Activated naive CD4-positive, alpha-beta T cell treated with Interleukin-2 at 50 U/mL for 16 hours (primary cell): ENCODE results near the gene TICAM1.
A peak's percentile ranks its signal among the peaks of the same experiment; 100 is the strongest.
"Not testable (repeated sequence)": the region's sequence is repeated elsewhere in the genome, so short reads cannot be mapped to it uniquely, and the experiment has no call there.

Experiments used
- DNase-seq: peaks from one replicate; pipeline ENCODE4 v3.0.0-alpha.2; 2020

The TICAM1 gene

DNA sequence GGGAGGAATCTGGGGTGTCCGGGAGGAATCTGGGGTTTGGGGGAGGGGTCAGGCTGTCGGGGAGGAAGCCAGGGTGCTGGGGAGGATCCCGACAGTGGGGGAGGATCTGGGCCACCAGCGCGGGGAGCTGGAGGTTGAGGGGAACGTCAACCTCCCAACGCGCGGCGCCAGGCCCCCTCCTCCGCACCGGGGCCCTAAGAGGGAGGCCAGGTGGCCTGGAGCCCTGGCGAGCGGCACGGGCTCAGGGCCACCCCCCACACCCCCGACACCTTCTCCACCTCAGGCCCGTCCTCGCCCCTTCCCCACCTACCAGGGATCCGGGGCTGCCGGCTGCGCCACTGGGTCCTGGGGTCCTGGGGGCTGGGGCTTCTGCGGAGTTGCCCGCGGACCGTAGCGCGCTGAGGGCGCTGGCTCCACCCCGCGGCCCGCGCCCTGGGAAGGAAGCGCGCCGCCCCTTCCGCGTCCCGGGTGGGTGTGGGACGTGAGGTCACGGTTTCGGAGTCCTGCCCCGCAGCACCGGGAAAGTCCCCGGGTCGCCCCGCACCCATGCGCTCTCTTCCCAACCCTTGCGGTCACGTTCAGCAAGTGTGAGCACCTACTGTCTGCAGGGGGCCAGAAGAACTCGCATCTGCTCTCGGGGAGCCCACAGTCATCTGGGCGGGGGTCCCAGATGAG lies at the start of gene TICAM1:
TICAM1 (minus strand) TSS at position 409 of the 675 bp plus-strand sequence. CDS start 13,335 bp downstream, outside the sequence.
- peak; percentile 85 for DNase-seq

- no peak for DNase-seq
Observed at GRCh38 chr19:4879041-4879440, 47.5 kb upstream of the TICAM1 start.

DNA sequence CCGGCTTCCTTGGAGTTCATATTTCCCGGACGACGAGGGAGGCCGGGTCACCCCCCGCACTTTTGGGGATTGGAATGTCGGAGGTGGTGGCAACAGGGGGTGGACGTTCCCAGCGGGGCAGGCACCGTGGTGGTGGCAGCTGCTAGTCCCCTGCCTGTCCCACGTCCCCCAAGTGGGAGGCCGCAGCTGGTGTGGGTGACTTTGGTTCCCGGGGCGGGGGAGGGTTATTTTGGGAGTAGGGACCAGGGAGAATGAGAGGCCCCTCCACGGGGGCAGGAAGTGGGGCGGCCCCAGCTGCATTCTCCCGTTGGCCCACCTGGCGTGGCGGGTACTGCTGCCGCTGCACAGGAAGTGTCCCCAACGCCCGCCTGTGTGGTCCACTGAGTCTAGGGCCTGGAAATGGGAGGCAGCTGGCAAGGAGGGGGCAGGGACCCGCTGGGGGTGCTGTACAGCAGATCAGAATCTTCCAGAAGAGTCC lies 47.0 kb upstream of the TICAM1 start:
- no peak for DNase-seq

- DNase-seq: no peak
Observed at GRCh38 chr19:4877753-4878490, 46.4 kb upstream of the TICAM1 start.

GRCh38 chr19:4873930-4874329 lies 42.4 kb upstream of the TICAM1 start:
- no peak for DNase-seq

DNA sequence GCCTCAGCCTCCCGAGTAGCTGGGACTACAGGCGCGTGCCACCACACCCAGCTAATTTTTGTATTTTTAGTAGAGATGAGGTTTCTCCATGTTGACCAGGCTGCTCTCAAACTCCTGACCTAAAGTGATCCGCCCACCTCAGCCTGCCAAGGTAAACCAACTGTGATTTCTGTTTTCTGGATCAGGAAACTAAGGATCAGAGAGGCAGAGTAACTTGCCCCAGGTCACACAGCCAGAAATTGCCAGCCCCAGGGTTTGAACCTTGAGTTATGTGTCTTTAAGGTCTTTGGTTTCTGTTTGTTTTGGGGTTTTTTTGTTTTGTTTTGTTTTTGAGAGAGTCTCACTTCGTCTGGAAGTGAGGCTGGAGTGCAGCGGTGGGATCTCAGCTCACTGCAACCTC lies 40.2 kb upstream of the TICAM1 start:
- DNase-seq: no peak

- DNase-seq: peak; percentile 13
Observed at GRCh38 chr19:4870025-4870700, 38.7 kb upstream of the TICAM1 start.

GRCh38 chr19:4868286-4868834 lies 36.8 kb upstream of the TICAM1 start:
- no peak for DNase-seq

DNA sequence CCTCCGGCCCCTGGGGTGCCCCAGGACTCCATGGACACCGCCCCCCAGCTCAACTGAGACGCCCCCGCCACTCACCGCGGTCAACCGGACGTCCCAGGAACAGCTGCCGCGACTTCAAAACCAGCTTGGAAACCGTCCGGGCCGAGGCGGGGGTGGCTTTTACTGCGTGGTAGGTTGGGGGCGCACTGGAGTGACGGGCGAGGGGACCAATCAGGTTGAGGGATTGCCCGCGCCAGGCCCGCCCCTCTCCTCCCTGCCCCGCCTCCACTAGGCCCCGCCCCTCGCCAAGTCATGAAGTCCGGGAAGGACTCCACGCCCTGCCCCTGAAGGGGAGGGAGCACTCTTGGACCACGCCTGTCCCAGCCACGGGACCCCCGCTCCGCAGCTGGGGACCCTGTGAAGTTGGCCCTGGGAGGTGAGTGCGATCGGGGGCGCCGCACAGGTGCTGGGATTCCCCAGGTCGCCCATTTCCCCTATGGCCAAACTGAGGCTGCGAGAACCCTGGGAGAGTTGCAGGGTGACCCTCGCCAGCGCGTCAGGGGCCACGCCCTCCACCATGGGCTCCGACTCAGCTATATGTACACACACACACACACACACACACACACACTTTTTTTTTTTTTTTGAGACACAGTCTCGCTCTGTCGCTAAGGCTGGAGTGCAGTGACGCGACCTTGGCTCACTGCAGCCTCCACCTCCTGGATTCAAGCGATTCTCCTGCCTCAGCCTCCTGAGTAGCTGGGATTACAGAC lies 36.2 kb upstream of the TICAM1 start, which contains the start of gene PLIN3:
PLIN3 (minus strand) TSS at position 134 of the 752 bp plus-strand sequence. CDS start 6,273 bp downstream, outside the sequence.
- DNase-seq: peak; percentile 90

- DNase-seq: peak; percentile 54
Observed at GRCh38 chr19:4866595-4867424, 35.3 kb upstream of the TICAM1 start.

DNA sequence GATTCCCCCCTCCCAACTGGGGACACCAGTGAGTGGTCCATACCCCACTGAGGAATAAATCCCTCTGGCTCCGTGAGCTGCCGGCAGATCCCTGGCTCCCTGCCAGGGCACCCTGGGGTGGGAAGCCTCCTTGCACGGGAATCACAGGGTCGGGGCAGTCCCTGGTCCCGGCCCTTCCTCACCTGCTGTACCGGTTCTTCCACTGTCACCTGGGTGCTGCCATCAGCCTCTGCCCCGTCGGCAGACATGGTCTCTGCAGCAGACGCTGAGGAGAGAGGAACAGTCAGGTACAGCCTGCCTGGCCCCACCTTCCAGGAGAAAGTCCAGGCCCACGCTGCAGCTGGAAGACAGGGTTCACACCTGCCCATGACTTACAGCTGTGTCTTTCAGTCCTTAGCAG lies 29.6 kb upstream of the TICAM1 start:
- DNase-seq: no peak

- DNase-seq: no peak
Observed at GRCh38 chr19:4859697-4860096, 28.2 kb upstream of the TICAM1 start.

DNA sequence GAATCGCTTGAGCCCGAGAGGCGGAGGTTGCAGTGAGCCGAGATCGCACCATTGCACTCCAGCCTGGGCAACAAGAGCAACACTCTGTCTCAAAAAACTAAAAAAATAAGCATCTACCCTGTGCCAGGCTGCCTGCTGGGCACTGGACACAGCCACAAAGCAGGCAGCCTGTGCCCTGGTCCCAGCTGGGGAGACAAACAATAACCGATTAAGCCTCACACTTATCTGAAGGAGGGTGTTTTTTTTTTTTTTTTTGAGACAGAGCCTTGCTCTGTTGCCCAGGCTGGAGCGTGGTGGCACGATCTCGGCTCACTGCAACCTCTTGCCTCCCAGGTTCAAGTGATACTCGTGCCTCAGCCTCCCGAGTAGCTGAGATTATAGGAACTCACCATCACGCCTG lies 25.0 kb upstream of the TICAM1 start:
- DNase-seq: not testable (repeated sequence)

DNA sequence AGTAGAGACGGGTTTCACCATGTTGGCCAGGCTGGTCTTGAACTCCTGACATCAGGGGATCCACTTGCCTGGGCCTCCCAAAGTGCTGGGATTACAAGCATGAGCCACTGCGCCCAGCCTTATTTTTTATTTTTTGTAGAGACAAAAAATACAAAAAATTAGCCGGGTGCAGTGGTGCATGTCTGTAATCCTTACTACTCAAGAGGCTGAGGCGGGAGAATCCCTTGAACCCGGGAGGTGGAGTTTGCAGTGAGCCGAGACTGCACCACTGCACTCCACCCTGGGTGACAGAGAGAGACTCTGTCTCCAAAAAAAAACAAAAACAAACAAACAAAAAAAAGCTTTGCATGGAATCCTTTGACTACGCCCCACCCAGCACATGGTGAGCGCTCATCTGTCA lies 22.0 kb upstream of the TICAM1 start:
- DNase-seq: not testable (repeated sequence)

DNA sequence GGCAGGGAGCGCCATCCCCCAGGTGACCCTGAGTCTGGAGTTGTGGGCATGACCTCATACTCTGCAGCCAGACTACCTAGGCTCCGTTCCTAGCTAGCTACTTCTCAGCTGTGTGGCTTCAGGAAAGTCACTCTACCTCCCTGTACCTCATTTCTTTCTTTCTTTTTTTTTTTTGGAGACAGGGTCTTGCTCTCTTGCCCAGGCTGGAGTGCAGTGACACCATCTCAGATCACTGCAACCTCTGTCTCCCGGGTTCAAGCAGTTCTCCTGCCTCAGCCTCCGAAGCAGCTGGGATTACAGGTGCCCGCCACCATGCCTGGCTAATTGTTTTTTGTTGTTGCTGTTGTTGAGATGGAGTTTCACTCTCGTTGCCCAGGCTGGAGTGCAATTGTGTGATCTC lies 21.0 kb upstream of the TICAM1 start:
- DNase-seq: no peak

- DNase-seq: peak; percentile 80
Observed at GRCh38 chr19:4851551-4852290, 20.2 kb upstream of the TICAM1 start.

DNA sequence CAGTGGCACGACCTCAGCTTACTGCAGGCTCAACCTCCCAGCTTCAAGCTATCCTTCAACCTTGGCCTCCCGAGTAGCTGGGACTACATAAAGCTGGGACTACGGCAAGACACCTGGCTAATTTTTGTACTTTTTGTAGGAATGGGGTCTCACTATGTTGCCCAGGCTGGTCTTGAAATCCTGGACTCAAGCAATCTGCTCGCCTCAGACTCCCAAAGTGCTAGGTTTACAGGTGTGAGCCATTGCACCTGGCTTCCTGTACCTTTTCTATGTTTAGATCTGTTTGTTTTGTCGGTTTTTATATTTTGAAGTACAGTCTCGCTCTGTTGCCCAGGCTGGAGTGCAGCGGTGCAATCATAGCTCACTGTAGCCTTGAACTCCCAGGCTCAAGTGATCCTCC lies 17.5 kb upstream of the TICAM1 start:
- no peak for DNase-seq

DNA sequence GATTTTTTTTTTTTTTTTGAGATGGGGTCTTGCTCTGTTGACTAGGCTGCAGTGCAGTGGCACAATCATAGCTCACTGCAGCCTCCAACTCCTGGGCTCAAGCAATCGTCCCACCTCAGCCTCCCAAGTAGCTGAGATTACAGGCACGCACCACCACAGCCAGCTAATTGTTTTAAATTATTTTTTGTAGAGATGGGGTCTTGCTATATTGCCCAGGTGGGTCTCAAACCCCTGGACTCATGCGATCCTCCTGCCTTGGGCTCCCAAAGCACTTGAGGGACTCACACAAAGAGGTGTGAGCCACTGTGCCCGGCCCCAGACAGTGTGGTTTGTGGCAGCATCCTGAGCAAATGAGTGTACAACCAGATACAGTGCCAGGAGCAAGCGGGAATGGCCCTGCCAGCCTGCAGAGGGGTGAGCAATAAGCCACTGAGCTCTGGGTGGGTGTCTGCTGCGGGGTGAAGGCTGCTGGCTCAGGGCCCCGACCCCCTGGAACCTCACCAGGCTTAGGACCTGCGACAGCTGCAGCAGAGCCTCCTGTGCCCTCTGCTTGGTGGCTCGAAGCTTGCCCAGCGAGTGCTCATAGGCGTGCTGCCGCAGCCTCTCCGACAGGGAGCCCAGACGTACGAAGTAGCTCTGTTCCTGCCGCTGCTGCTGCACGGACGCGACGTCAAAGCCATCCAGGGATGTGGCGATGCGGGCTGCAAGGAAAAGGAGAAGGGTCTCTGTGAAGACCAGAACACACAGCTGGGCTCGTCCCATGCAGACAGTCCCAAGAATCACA lies 15.9 kb upstream of the TICAM1 start:
- DNase-seq: no peak

DNA sequence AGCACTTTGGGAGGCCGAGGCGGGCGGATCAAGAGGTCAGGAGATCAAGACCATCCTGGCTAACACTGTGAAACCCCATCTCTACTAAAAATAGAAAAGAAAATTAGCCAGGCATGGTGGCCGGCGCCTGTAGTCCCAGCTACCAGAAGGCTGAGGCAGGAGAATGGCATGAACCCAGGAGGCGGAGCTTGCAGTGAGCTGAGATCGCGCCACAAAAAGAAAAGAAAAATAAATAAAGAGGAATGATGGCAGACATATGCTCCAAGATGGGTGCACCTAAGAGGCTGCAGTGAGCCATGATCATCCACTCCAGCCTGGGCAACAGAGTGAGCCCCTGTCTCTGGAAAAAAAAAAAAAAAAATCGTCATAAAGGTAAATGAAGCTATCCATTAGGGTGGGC lies 14.5 kb upstream of the TICAM1 start:
- DNase-seq: not testable (repeated sequence)
